HepG2 (cell line): ENCODE measurements around the gene AIFM1. TPM values are rescaled to one million over a fixed set of nuclear protein-coding genes. Genes with fewer than 3 reads are reported as not detected.
A peak's percentile ranks its signal among the peaks of the same experiment; 100 is the strongest.

Experiments
- ATAC-seq: fragments of 200-7000 bp; cut with Tn5 transposase; 3 replicates; pipeline ENCODE4 v1.9.1; 2020; ENCODE audit warnings: mild to moderate bottlenecking, moderate library complexity
- BruUV-seq: library from RNA; stranded (reverse); fragments of 400-500 nt; replicated peaks from 2 replicates; lab custom pipeline; 2021; lab: Mats Ljungman, UMichigan
- CTCF ChIA-PET: fragments of 300-600 bp; formaldehyde crosslinking; extraction: SDS; loops from one replicate; lab custom pipeline; 2021; ENCODE audit warnings: low total read pairs, inconsistent platforms, low intra/inter-chr PET ratio; lab: Yijun Ruan, JAX
- POLR2A ChIA-PET: fragments of 350-600 bp; sonication (Branson Sonifier 250); formaldehyde crosslinking; loops from one replicate; lab custom pipeline; 2020; ENCODE audit warnings: antibody characterized with exemption, inconsistent platforms; lab: Yijun Ruan, JAX
- DNase-seq: peaks from one replicate; pipeline ENCODE4 v3.0.0-alpha.2; 2015; ENCODE audit warnings: low spot score
- FAIRE-seq: peaks from 3 replicates; lab custom pipeline; 2011; peaks lifted over from hg19 to GRCh38; lab: Jason Lieb, UNC
- H2AFZ ChIP-seq: one replicate; pipeline ENCODE4 v1.6.1; 2011; ENCODE audit warnings: low read length, inconsistent platforms
- H3K27ac ChIP-seq: fragments of 300-600 bp; 3 replicates; pipeline ENCODE4 v1.8.0; 2011; ENCODE audit warnings: mixed run types, mild to moderate bottlenecking, mixed read lengths, low read length, inconsistent platforms; ENCODE audit not compliant: insufficient read depth; ENCODE audit errors: extremely low read length
- H3K27me3 ChIP-seq, 2 experiments: fragments of 200-600 bp in 1 of 2; 2 replicates in 1 of 2; 3 replicates in 1 of 2; pipeline versions ENCODE4 v1.6.0 to v1.8.0; 2011; ENCODE audit warnings: low read length in 2 of 2, mild to moderate bottlenecking in 2 of 2, moderate library complexity in 2 of 2, inconsistent platforms in 1 of 2; ENCODE audit not compliant: insufficient read depth in 2 of 2, control insufficient read depth in 1 of 2
- H3K36me3 ChIP-seq, 2 experiments: fragments of 200-600 bp in 1 of 2; replicated peaks in 1 of 2; 2 replicates in 1 of 2; 3 replicates in 1 of 2; pipeline versions ENCODE4 v1.5.1 to v1.8.0; 2011; ENCODE audit warnings: low read length in 2 of 2, inconsistent platforms in 1 of 2; ENCODE audit not compliant: insufficient read depth in 2 of 2, control insufficient read depth in 1 of 2
- H3K4me1 ChIP-seq: 2 replicates; pipeline ENCODE4 v1.5.1; 2012; ENCODE audit warnings: low read length, inconsistent platforms; ENCODE audit not compliant: insufficient read depth
- H3K4me2 ChIP-seq: 2 replicates; pipeline ENCODE4 v1.6.0; 2011; ENCODE audit warnings: low read depth, low read length, inconsistent platforms
- H3K4me3 ChIP-seq, 3 experiments: fragments of 200-600 bp in 1 of 3; sonication (generic), shearing (Covaris generic) in 1 of 3; replicated peaks in 1 of 3; 2 replicates each; pipeline ENCODE4 v1.5.1; 2011 to 2016; ENCODE audit warnings: low read length in 3 of 3, inconsistent platforms in 2 of 3, low read depth in 2 of 3, mild to moderate bottlenecking in 2 of 3, control low read depth in 1 of 3, mixed read lengths in 1 of 3; ENCODE audit not compliant: insufficient read depth in 1 of 3
- H3K79me2 ChIP-seq: one replicate; pipeline ENCODE4 v1.6.1; 2011; ENCODE audit warnings: low read length, inconsistent platforms; ENCODE audit not compliant: insufficient read depth
- H3K9ac ChIP-seq: 2 replicates; pipeline ENCODE4 v1.6.0; 2011; ENCODE audit warnings: mild to moderate bottlenecking, low read depth, low read length, inconsistent platforms; ENCODE audit not compliant: insufficient read depth
- H3K9me3 ChIP-seq: 2 replicates; pipeline ENCODE4 v1.5.1; 2012; ENCODE audit warnings: mild to moderate bottlenecking, low read length
- H4K20me1 ChIP-seq: 2 replicates; pipeline ENCODE4 v1.6.0; 2011; ENCODE audit warnings: inconsistent platforms, mild to moderate bottlenecking, low read length, moderate library complexity; ENCODE audit not compliant: insufficient read depth
- EED ChIP-seq: sonication (generic); formaldehyde crosslinking; IDR thresholded peaks from 2 replicates; pipeline ENCODE4 v1.5.0; 2020; ENCODE audit warnings: mild to moderate bottlenecking, missing genetic modification reagents
- GZF1 ChIP-seq: sonication (generic); formaldehyde crosslinking; IDR thresholded peaks from 2 replicates; pipeline ENCODE4 v1.5.1; 2020; ENCODE audit warnings: mild to moderate bottlenecking, missing genetic modification reagents
- NR2F2 ChIP-seq: IDR thresholded peaks from 2 replicates; pipeline ENCODE4 v1.6.1; 2012; ENCODE audit warnings: low read depth, inconsistent platforms, borderline replicate concordance
- SMAD3 ChIP-seq: sonication (generic); formaldehyde crosslinking; IDR thresholded peaks from 2 replicates; pipeline ENCODE4 v1.4.0; 2020; ENCODE audit warnings: missing genetic modification reagents
- SOX13 ChIP-seq, 3 experiments: fragments of 450-650 bp in 1 of 3; sonication (generic) in 1 of 3; formaldehyde crosslinking in 1 of 3; IDR thresholded peaks in 2 of 3; conservative IDR thresholded peaks in 1 of 3; 2 replicates each; pipeline versions ENCODE4 v1.5.0 to v1.6.1; 2016 to 2020; ENCODE audit warnings: antibody characterized with exemption in 1 of 3, mild to moderate bottlenecking in 1 of 3, missing compliant biosample characterization in 1 of 3, missing genetic modification reagents in 1 of 3, moderate library complexity in 1 of 3
- ZNF24 ChIP-seq: fragments of 450-650 bp; IDR thresholded peaks from 2 replicates; pipeline ENCODE4 v1.6.1; 2017; ENCODE audit warnings: antibody characterized with exemption, mild to moderate bottlenecking
- ZNF33B ChIP-seq: sonication (generic); formaldehyde crosslinking; IDR thresholded peaks from 2 replicates; pipeline ENCODE4 v1.5.1; 2020; ENCODE audit warnings: mild to moderate bottlenecking, missing genetic modification reagents
- ZNF530 ChIP-seq: sonication (generic); formaldehyde crosslinking; IDR thresholded peaks from 2 replicates; pipeline ENCODE4 v1.5.0; 2020; ENCODE audit warnings: low read depth, mild to moderate bottlenecking, missing genetic modification reagents
- WGBS: methylation state at CpG from one replicate; pipeline ENCODE4 v1.1.6; 2017; ENCODE audit warnings: low lambda C conversion rate; 5-methylcytosine and 5-hydroxymethylcytosine counted together
- in situ Hi-C: cut with HindIII; loops from 2 replicates; pipeline ENCODE4 v1.10.0; 2017; ENCODE audit warnings: low pct_unique_long_range_greater_than_20kb; ENCODE audit not compliant: extremely low pct_ligation_motif_present
- intact Hi-C: fragments of 100-400 bp; cut with micrococcal nuclease; formaldehyde crosslinking; loops from one replicate; pipeline ENCODE4 v1.10.0; 2022; ENCODE audit not compliant: unreplicated experiment
- polyA plus RNA-seq, 8 experiments: library from polyadenylated mRNA; depleted of rRNA in 3 of 8; stranded (reverse) in 7 of 8; unstranded in 1 of 8; fragments of >200 nt; fragmentation: Illumina TruSeq in 4 of 8; extraction: Trizol in 4 of 8; gene quantifications; 2 replicates each; pipeline versions ENCODE4 v1.2.1 to v1.2.3, GENCODE V29; 2011 to 2016; ENCODE audit warnings: low read depth in 4 of 8, missing spikeins in 1 of 8, mixed read lengths in 1 of 8; ENCODE audit not compliant: insufficient read depth in 1 of 8
- total RNA-seq, 5 experiments: library from RNA; depleted of rRNA; stranded (reverse); fragments of >200 nt; fragmentation: Illumina TruSeq; extraction: Trizol; gene quantifications; 2 replicates each; pipeline ENCODE4 v1.2.3, GENCODE V29; 2016; ENCODE audit warnings: low read depth in 1 of 5
- TF ChIP-seq, protein P1 (sequence below): sonication (generic); formaldehyde crosslinking; IDR thresholded peaks from 2 replicates; pipeline ENCODE4 v1.5.0; 2020; ENCODE audit warnings: missing genetic modification reagents, mild to moderate bottlenecking, borderline replicate concordance
- TF ChIP-seq, protein P2 (sequence below): sonication (generic); formaldehyde crosslinking; IDR thresholded peaks from 2 replicates; pipeline ENCODE4 v1.4.0; 2020; ENCODE audit warnings: missing genetic modification reagents, borderline replicate concordance

AIFM1 gene
- total and polyA plus RNA-seq, 2 of the 13 experiments (the other 11 are each of a cell fraction or from before 2014, with no cell fraction given) = 42.8 to 46.9 TPM

DNA sequence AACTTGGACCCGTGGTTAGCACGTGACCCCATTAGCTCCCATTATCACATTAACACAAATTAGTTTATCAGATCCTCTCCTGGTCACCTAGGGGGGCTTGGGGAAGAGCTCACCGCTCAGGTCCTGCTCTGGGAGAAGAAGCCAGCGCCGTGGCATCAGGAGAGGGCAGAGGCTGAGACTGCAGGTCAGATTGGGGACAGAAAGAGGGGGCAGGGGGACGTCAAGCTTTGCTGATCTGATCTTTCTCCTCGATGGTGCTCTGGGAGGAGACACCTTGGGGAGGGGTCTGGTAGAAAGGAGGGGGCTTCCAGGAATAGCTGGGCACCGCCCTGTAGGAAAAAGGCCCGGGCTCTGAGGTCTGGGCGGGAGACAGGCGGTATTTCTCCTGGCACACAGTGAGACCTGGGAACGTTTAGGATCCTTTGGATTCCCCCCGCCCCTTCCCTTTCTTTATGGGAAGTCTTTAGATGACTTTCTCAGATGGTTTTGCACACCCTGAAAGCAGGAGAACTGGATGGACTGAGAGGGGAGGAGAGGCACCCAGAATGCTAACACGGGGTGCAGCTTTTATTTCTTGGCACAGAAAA lies 46.2 kb downstream of the AIFM1 start:
- DNase-seq (no peak), ATAC-seq (no peak), FAIRE-seq (no peak)
- in situ Hi-C loops (loop anchor here (5.0 kb wide), 1 partner anchor 37 kb away; no protein-coding TSS in a partner anchor), intact Hi-C loops (no loop called here)
- BruUV-seq = no TSS peak
- Histone ChIP-seq H3K4me2 (peak overlapping the region; percentile 73), H3K9me3 (no peaks in the 10 kb centered on the region), H3K27ac (no peak overlapping the region), H3K79me2 (no peaks in the 10 kb centered on the region), H3K36me3 (no peaks in the 10 kb centered on the region), H4K20me1 (no peaks in the 10 kb centered on the region), H2AFZ (no peak overlapping the region), H3K4me1 (peaks cover 32% of the 10 kb centered on the region), H3K27me3 (no peaks in the 10 kb centered on the region), H3K4me3 (peak overlapping the region in 2 of 3 experiments; percentile 15 to 54; a peak in 4 of 6 replicates), H3K9ac (no peak overlapping the region)
- ChIA-PET CTCF (interaction anchor here (1.6 to 1.9 kb wide), 2 partner anchors 27 to 39 kb away, joined by 5 read pairs; no protein-coding TSS in a partner anchor), POLR2A (interaction anchor here (0.8 kb wide), 2 partner anchors 10 to 21 kb away, joined by 3 read pairs; no protein-coding TSS in a partner anchor)
- 3% methylated on average over 6 of the region's 14 CpGs for WGBS
- TF ChIP-seq SOX13 (IDR thresholded peaks at IDR 0.05) (no peak), SOX13 (CRISPR knock-in tag; conservative IDR thresholded peaks at IDR 0.05 in 1 of 2, IDR thresholded peaks at IDR 0.05 in 1 of 2) (no peak), SMAD3 (no peak)

DNA sequence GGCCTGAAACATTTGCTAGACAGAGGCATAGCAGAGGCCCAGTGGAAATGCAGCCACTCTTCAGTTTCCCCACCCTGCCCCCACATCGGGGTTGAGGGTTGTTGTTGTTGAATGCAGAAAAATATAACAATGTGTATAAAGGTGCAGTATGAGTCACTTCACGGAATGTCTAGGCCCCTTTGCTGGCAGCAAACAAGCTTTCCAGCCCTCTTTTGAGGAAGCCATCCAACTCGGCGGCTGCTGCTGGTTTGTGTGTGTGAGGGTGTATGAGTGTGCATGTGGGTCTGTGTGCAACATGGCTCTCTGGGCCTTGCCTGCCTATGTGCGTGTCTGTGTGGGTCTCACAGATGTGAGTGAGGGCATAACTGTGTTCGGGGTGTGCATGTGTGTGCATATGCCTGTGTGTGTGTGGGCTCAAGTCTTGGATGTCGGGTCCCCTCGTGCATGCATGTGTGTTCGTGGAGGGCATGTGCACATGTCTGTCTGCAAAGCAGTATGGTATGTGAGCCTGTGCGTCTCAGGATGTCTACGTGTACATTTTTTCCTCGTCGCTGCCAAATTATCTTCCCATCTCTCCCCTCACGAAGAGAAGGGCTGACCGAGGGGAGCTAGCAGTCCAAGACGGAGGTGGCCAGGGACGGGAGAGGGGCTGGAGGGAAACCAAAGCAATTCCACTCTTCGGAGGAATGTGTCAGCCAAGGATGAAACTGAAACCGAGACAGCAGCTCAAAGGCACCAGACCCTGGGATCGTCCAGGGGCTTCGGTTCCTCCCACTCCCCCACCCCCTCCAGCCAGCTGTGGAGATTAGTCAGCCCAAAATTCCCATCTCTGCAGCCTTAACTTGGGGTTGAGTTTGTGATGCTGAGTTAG lies 47.0 kb downstream of the AIFM1 start:
- ATAC-seq = peak; percentile 6; the same call in 1 of the 3 replicates
- peaks cover 32% of the 10 kb centered on the region for H3K4me1 ChIP-seq
- CTCF ChIA-PET = interaction anchor here (1.6 kb wide), 1 partner anchor 39 kb away, joined by 5 read pairs; no protein-coding TSS in a partner anchor
- intact Hi-C loops (no loop called here), in situ Hi-C loops (loop anchor here (5.0 kb wide), 1 partner anchor 36 kb away; no protein-coding TSS in a partner anchor)
- H3K27me3 ChIP-seq = no peaks in the 10 kb centered on the region
- no peaks in the 10 kb centered on the region for H3K9me3 ChIP-seq
- no peaks in the 10 kb centered on the region for H4K20me1 ChIP-seq
- peak overlapping the region; percentile 73 for H3K4me2 ChIP-seq
- no peak for DNase-seq
- H2AFZ ChIP-seq = no peak overlapping the region
- no TSS peak for BruUV-seq
- H3K27ac ChIP-seq = no peak overlapping the region
- WGBS = 0% methylated on average over 4 of the region's 21 CpGs
- H3K36me3 ChIP-seq = no peaks in the 10 kb centered on the region
- peak overlapping the region; percentile 15 to 54 (median 39); a peak in 5 of 6 replicates for H3K4me3 ChIP-seq
- no peak overlapping the region for H3K9ac ChIP-seq
- POLR2A ChIA-PET = interaction anchor here (0.8 to 1.4 kb wide), 3 partner anchors 9 to 47 kb away, joined by 3 to 5 read pairs (median 3); partner anchors contain the start of gene AIFM1
- FAIRE-seq = no peak
- no peaks in the 10 kb centered on the region for H3K79me2 ChIP-seq
- TF ChIP-seq ZNF530 (no peak), ZNF33B (CRISPR knock-in tag) (no peak), ZNF24 (no peak), GZF1 (no peak), NR2F2 (no peak), EED (no peak), SOX13 (IDR thresholded peaks at IDR 0.05) (no peak), SOX13 (CRISPR knock-in tag; conservative IDR thresholded peaks at IDR 0.05 in 1 of 2, IDR thresholded peaks at IDR 0.05 in 1 of 2) (no peak)
- TF ChIP-seq, protein P1, sequence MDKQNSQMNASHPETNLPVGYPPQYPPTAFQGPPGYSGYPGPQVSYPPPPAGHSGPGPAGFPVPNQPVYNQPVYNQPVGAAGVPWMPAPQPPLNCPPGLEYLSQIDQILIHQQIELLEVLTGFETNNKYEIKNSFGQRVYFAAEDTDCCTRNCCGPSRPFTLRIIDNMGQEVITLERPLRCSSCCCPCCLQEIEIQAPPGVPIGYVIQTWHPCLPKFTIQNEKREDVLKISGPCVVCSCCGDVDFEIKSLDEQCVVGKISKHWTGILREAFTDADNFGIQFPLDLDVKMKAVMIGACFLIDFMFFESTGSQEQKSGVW = no peak
- TF ChIP-seq, protein P2, sequence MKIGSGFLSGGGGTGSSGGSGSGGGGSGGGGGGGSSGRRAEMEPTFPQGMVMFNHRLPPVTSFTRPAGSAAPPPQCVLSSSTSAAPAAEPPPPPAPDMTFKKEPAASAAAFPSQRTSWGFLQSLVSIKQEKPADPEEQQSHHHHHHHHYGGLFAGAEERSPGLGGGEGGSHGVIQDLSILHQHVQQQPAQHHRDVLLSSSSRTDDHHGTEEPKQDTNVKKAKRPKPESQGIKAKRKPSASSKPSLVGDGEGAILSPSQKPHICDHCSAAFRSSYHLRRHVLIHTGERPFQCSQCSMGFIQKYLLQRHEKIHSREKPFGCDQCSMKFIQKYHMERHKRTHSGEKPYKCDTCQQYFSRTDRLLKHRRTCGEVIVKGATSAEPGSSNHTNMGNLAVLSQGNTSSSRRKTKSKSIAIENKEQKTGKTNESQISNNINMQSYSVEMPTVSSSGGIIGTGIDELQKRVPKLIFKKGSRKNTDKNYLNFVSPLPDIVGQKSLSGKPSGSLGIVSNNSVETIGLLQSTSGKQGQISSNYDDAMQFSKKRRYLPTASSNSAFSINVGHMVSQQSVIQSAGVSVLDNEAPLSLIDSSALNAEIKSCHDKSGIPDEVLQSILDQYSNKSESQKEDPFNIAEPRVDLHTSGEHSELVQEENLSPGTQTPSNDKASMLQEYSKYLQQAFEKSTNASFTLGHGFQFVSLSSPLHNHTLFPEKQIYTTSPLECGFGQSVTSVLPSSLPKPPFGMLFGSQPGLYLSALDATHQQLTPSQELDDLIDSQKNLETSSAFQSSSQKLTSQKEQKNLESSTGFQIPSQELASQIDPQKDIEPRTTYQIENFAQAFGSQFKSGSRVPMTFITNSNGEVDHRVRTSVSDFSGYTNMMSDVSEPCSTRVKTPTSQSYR (CRISPR knock-in tag) = no peak
